NCI-H1092 treated with DMSO at 0.1 percent for 48 hours (cell line): Measurements from ENCODE around the gene POT1.

Source experiments
- DNase-seq: peaks from one replicate; lab custom pipeline; 2025; lab: John Stamatoyannopoulos, UW

Gene POT1

GRCh38 chr7:124909808-124910207 lies 19.8 kb downstream of the POT1 start:
- no peak for DNase-seq

- no peak for DNase-seq
Measured at GRCh38 chr7:124908259-124908658, 21.4 kb downstream of the POT1 start.

GRCh38 chr7:124907490-124907889 lies 22.1 kb downstream of the POT1 start:
- no peak for DNase-seq

- DNase-seq = no peak
Measured at GRCh38 chr7:124898531-124898930, 31.1 kb downstream of the POT1 start.

GRCh38 chr7:124896001-124896400 lies 33.6 kb downstream of the POT1 start:
- no peak for DNase-seq

- DNase-seq = no peak
Measured at GRCh38 chr7:124893140-124893827, 36.3 kb downstream of the POT1 start.

- no peak for DNase-seq
Measured at GRCh38 chr7:124887247-124887646, 42.4 kb downstream of the POT1 start.

GRCh38 chr7:124881981-124882380 lies 47.6 kb downstream of the POT1 start:
- DNase-seq = no peak

- no peak for DNase-seq
Measured at GRCh38 chr7:124879771-124880170, 49.9 kb downstream of the POT1 start.

GRCh38 chr7:124879103-124879502 lies 50.5 kb downstream of the POT1 start:
- DNase-seq = no peak

- no peak for DNase-seq
Measured at GRCh38 chr7:124874644-124875163, 54.9 kb downstream of the POT1 start.

- no peak for DNase-seq
Measured at GRCh38 chr7:124857672-124858235, 71.9 kb downstream of the POT1 start.

- DNase-seq = peak; percentile 54
Measured at GRCh38 chr7:124856299-124856888, 73.2 kb downstream of the POT1 start.

- no peak for DNase-seq
Measured at GRCh38 chr7:124843336-124843735, 86.3 kb downstream of the POT1 start.

- peak; percentile 1 for DNase-seq
Measured at GRCh38 chr7:124840435-124840834, 89.2 kb downstream of the POT1 start.

GRCh38 chr7:124839687-124840086 lies 89.9 kb downstream of the POT1 start:
- no peak for DNase-seq

GRCh38 chr7:124836173-124836572 lies 93.5 kb downstream of the POT1 start:
- DNase-seq = no peak

- DNase-seq = no peak
Measured at GRCh38 chr7:124818807-124819206, 110.8 kb downstream of the POT1 start.

GRCh38 chr7:124813994-124814798 lies 115.4 kb downstream of the POT1 start:
- DNase-seq = no peak

- DNase-seq = no peak
Measured at GRCh38 chr7:124812764-124813163, 116.9 kb downstream of the POT1 start.

- no peak for DNase-seq
Measured at GRCh38 chr7:124811341-124811740, 118.3 kb downstream of the POT1 start.

GRCh38 chr7:124810605-124811004 lies 119.0 kb downstream of the POT1 start:
- no peak for DNase-seq

- no peak for DNase-seq
Measured at GRCh38 chr7:124808206-124808605, 121.4 kb downstream of the POT1 start.
